HepG2 (cell line): ENCODE measurements around the gene TLE5. TPM values are rescaled to one million over a fixed set of nuclear protein-coding genes. Genes with fewer than 3 reads are reported as not detected.

Experiments
- ATAC-seq: fragments of 200-7000 bp; cut with Tn5 transposase; 3 replicates; pipeline ENCODE4 v1.9.1; 2020; ENCODE audit warnings: mild to moderate bottlenecking, moderate library complexity
- BruUV-seq: library from RNA; stranded (reverse); fragments of 400-500 nt; replicated peaks from 2 replicates; lab custom pipeline; 2021; lab: Mats Ljungman, UMichigan
- CTCF ChIA-PET: fragments of 300-600 bp; formaldehyde crosslinking; extraction: SDS; loops from one replicate; lab custom pipeline; 2021; ENCODE audit warnings: low total read pairs, inconsistent platforms, low intra/inter-chr PET ratio; lab: Yijun Ruan, JAX
- POLR2A ChIA-PET: fragments of 350-600 bp; sonication (Branson Sonifier 250); formaldehyde crosslinking; loops from one replicate; lab custom pipeline; 2020; ENCODE audit warnings: antibody characterized with exemption, inconsistent platforms; lab: Yijun Ruan, JAX
- DNase-seq: peaks from one replicate; pipeline ENCODE4 v3.0.0-alpha.2; 2015; ENCODE audit warnings: low spot score
- FAIRE-seq: peaks from 3 replicates; lab custom pipeline; 2011; peaks lifted over from hg19 to GRCh38; lab: Jason Lieb, UNC
- H2AFZ ChIP-seq: one replicate; pipeline ENCODE4 v1.6.1; 2011; ENCODE audit warnings: low read length, inconsistent platforms
- H3K27ac ChIP-seq: fragments of 300-600 bp; 3 replicates; pipeline ENCODE4 v1.8.0; 2011; ENCODE audit warnings: mixed run types, mild to moderate bottlenecking, mixed read lengths, low read length, inconsistent platforms; ENCODE audit not compliant: insufficient read depth; ENCODE audit errors: extremely low read length
- H3K27me3 ChIP-seq, 2 experiments: fragments of 200-600 bp in 1 of 2; 2 replicates in 1 of 2; 3 replicates in 1 of 2; pipeline versions ENCODE4 v1.6.0 to v1.8.0; 2011; ENCODE audit warnings: low read length in 2 of 2, mild to moderate bottlenecking in 2 of 2, moderate library complexity in 2 of 2, inconsistent platforms in 1 of 2; ENCODE audit not compliant: insufficient read depth in 2 of 2, control insufficient read depth in 1 of 2
- H3K36me3 ChIP-seq, 2 experiments: fragments of 200-600 bp in 1 of 2; replicated peaks in 1 of 2; 2 replicates in 1 of 2; 3 replicates in 1 of 2; pipeline versions ENCODE4 v1.5.1 to v1.8.0; 2011; ENCODE audit warnings: low read length in 2 of 2, inconsistent platforms in 1 of 2; ENCODE audit not compliant: insufficient read depth in 2 of 2, control insufficient read depth in 1 of 2
- H3K4me1 ChIP-seq: 2 replicates; pipeline ENCODE4 v1.5.1; 2012; ENCODE audit warnings: low read length, inconsistent platforms; ENCODE audit not compliant: insufficient read depth
- H3K4me2 ChIP-seq: 2 replicates; pipeline ENCODE4 v1.6.0; 2011; ENCODE audit warnings: low read depth, low read length, inconsistent platforms
- H3K4me3 ChIP-seq, 3 experiments: fragments of 200-600 bp in 1 of 3; sonication (generic), shearing (Covaris generic) in 1 of 3; replicated peaks in 1 of 3; 2 replicates each; pipeline ENCODE4 v1.5.1; 2011 to 2016; ENCODE audit warnings: low read length in 3 of 3, inconsistent platforms in 2 of 3, low read depth in 2 of 3, mild to moderate bottlenecking in 2 of 3, control low read depth in 1 of 3, mixed read lengths in 1 of 3; ENCODE audit not compliant: insufficient read depth in 1 of 3
- H3K79me2 ChIP-seq: one replicate; pipeline ENCODE4 v1.6.1; 2011; ENCODE audit warnings: low read length, inconsistent platforms; ENCODE audit not compliant: insufficient read depth
- H3K9ac ChIP-seq: 2 replicates; pipeline ENCODE4 v1.6.0; 2011; ENCODE audit warnings: mild to moderate bottlenecking, low read depth, low read length, inconsistent platforms; ENCODE audit not compliant: insufficient read depth
- H3K9me3 ChIP-seq: 2 replicates; pipeline ENCODE4 v1.5.1; 2012; ENCODE audit warnings: mild to moderate bottlenecking, low read length
- H4K20me1 ChIP-seq: 2 replicates; pipeline ENCODE4 v1.6.0; 2011; ENCODE audit warnings: inconsistent platforms, mild to moderate bottlenecking, low read length, moderate library complexity; ENCODE audit not compliant: insufficient read depth
- AKAP8 ChIP-seq: sonication (generic); formaldehyde crosslinking; IDR thresholded peaks from 2 replicates; pipeline ENCODE4 v1.5.1; 2020; ENCODE audit warnings: mild to moderate bottlenecking, missing genetic modification reagents
- GRHL1 ChIP-seq: sonication (generic); formaldehyde crosslinking; conservative IDR thresholded peaks from 2 replicates; pipeline ENCODE4 v1.8.0; 2022; ENCODE audit warnings: missing genetic modification reagents
- KAT2B ChIP-seq: fragments of 150-350 bp; IDR thresholded peaks from 2 replicates; pipeline ENCODE4 v1.6.1; 2014; ENCODE audit warnings: low read depth, low read length, borderline replicate concordance
- NR2F2 ChIP-seq: IDR thresholded peaks from 2 replicates; pipeline ENCODE4 v1.6.1; 2012; ENCODE audit warnings: low read depth, inconsistent platforms, borderline replicate concordance
- PCBP1 ChIP-seq: fragments of 200-400 bp; formaldehyde crosslinking; IDR thresholded peaks from 2 replicates; pipeline ENCODE4 v1.6.1; 2017; ENCODE audit warnings: mild to moderate bottlenecking, low read depth, low read length, borderline replicate concordance
- RBM39 ChIP-seq: fragments of 200-400 bp; formaldehyde crosslinking; IDR thresholded peaks from one replicate; pipeline ENCODE4 v1.6.1; 2018; ENCODE audit warnings: antibody characterized with exemption, mild to moderate bottlenecking, low read depth, low read length; ENCODE audit not compliant: poor library complexity, severe bottlenecking
- RXRA ChIP-seq: sonication (generic); formaldehyde crosslinking; IDR thresholded peaks from 2 replicates; pipeline ENCODE4 v1.5.1; 2020; ENCODE audit warnings: missing genetic modification reagents
- SALL2 ChIP-seq: sonication (generic); formaldehyde crosslinking; IDR thresholded peaks from 2 replicates; pipeline ENCODE4 v1.8.1; 2023; ENCODE audit warnings: mild to moderate bottlenecking, missing genetic modification reagents, inconsistent platforms
- XRCC5 ChIP-seq: fragments of 200-400 bp; formaldehyde crosslinking; optimal IDR thresholded peaks from 2 replicates; pipeline ENCODE3; 2017; ENCODE audit warnings: mild to moderate bottlenecking, low read length
- ZHX1 ChIP-seq: sonication (generic); formaldehyde crosslinking; IDR thresholded peaks from 2 replicates; pipeline ENCODE4 v1.8.1; 2022; ENCODE audit warnings: low read depth, mild to moderate bottlenecking, missing genetic modification reagents
- ZNF143 ChIP-seq: sonication (generic); formaldehyde crosslinking; IDR thresholded peaks from 2 replicates; pipeline ENCODE4 v1.4.0; 2020; ENCODE audit warnings: missing genetic modification reagents
- ZNF296 ChIP-seq: sonication (generic); formaldehyde crosslinking; conservative IDR thresholded peaks from 2 replicates; pipeline ENCODE4 v1.5.0; 2020; ENCODE audit warnings: mild to moderate bottlenecking, missing genetic modification reagents
- ZNF30 ChIP-seq: sonication (generic); formaldehyde crosslinking; IDR thresholded peaks from 2 replicates; pipeline ENCODE4 v1.5.0; 2020; ENCODE audit warnings: mild to moderate bottlenecking, missing genetic modification reagents
- ZNF335 ChIP-seq: sonication (generic); formaldehyde crosslinking; IDR thresholded peaks from 2 replicates; pipeline ENCODE4 v1.4.0; 2020; ENCODE audit warnings: missing genetic modification reagents
- ZNF496 ChIP-seq: sonication (generic); formaldehyde crosslinking; IDR thresholded peaks from 2 replicates; pipeline ENCODE4 v1.8.1; 2023; ENCODE audit warnings: mild to moderate bottlenecking, moderate library complexity, missing genetic modification reagents; ENCODE audit not compliant: insufficient replicate concordance
- ZNF503 ChIP-seq: sonication (generic); formaldehyde crosslinking; IDR thresholded peaks from 2 replicates; pipeline ENCODE4 v1.4.0; 2020; ENCODE audit warnings: missing genetic modification reagents
- ZNF562 ChIP-seq: sonication (generic); formaldehyde crosslinking; IDR thresholded peaks from 2 replicates; pipeline ENCODE4 v1.8.0; 2022; ENCODE audit warnings: missing genetic modification reagents, borderline replicate concordance
- ZNF672 ChIP-seq: sonication (generic); formaldehyde crosslinking; IDR thresholded peaks from 2 replicates; pipeline ENCODE4 v1.8.1; 2022; ENCODE audit warnings: missing genetic modification reagents
- WGBS: methylation state at CpG from one replicate; pipeline ENCODE4 v1.1.6; 2017; ENCODE audit warnings: low lambda C conversion rate; 5-methylcytosine and 5-hydroxymethylcytosine counted together
- in situ Hi-C: cut with HindIII; loops from 2 replicates; pipeline ENCODE4 v1.10.0; 2017; ENCODE audit warnings: low pct_unique_long_range_greater_than_20kb; ENCODE audit not compliant: extremely low pct_ligation_motif_present
- intact Hi-C: fragments of 100-400 bp; cut with micrococcal nuclease; formaldehyde crosslinking; loops from one replicate; pipeline ENCODE4 v1.10.0; 2022; ENCODE audit not compliant: unreplicated experiment
- polyA plus RNA-seq, 8 experiments: library from polyadenylated mRNA; depleted of rRNA in 3 of 8; stranded (reverse) in 7 of 8; unstranded in 1 of 8; fragments of >200 nt; fragmentation: Illumina TruSeq in 4 of 8; extraction: Trizol in 4 of 8; gene quantifications; 2 replicates each; pipeline versions ENCODE4 v1.2.1 to v1.2.3, GENCODE V29; 2011 to 2016; ENCODE audit warnings: low read depth in 4 of 8, missing spikeins in 1 of 8, mixed read lengths in 1 of 8; ENCODE audit not compliant: insufficient read depth in 1 of 8
- total RNA-seq, 5 experiments: library from RNA; depleted of rRNA; stranded (reverse); fragments of >200 nt; fragmentation: Illumina TruSeq; extraction: Trizol; gene quantifications; 2 replicates each; pipeline ENCODE4 v1.2.3, GENCODE V29; 2016; ENCODE audit warnings: low read depth in 1 of 5

Gene TLE5
- total and polyA plus RNA-seq, 2 of the 13 experiments (the other 11 are each of a cell fraction or from before 2014, with no cell fraction given): 62.8 to 189 TPM

GRCh38 chr19:3109491-3109890 lies 47.2 kb upstream of the TLE5 start:
- H3K9ac ChIP-seq: no peak overlapping the region
- no peaks in the 10 kb centered on the region for H3K9me3 ChIP-seq
- peaks cover 4 to 21% of the 10 kb centered on the region in 2 experiments; a peak in 4 of 5 replicates for H3K36me3 ChIP-seq
- ChIA-PET POLR2A (interaction anchor here (1.5 kb wide), 1 partner anchor 14 kb away, joined by 3 read pairs; no protein-coding TSS in a partner anchor), CTCF (interaction anchor here (1.5 kb wide), 1 partner anchor 33 kb away, joined by 23 read pairs; no protein-coding TSS in a partner anchor)
- no peak for TF ChIP-seq AKAP8 (CRISPR knock-in tag)
- TF ChIP-seq RXRA (CRISPR knock-in tag): no peak
- no peak for TF ChIP-seq SALL2 (CRISPR knock-in tag)
- no peak for TF ChIP-seq NR2F2
- TF ChIP-seq ZHX1 (CRISPR knock-in tag): no peak
- no peak for TF ChIP-seq ZNF503 (CRISPR knock-in tag)
- TF ChIP-seq ZNF30 (CRISPR knock-in tag): no peak
- TF ChIP-seq GRHL1 (CRISPR knock-in tag): no peak
- TF ChIP-seq ZNF335 (CRISPR knock-in tag): no peak
- no peak for TF ChIP-seq PCBP1
- TF ChIP-seq ZNF496 (CRISPR knock-in tag): no peak
- TF ChIP-seq ZNF672 (CRISPR knock-in tag): no peak
- TF ChIP-seq ZNF296 (CRISPR knock-in tag): no peak
- no peak for TF ChIP-seq KAT2B
- TF ChIP-seq ZNF562: no peak
- TF ChIP-seq ZNF143: no peak
- TF ChIP-seq XRCC5: no peak
- no peak for TF ChIP-seq RBM39
- no peak for FAIRE-seq
- WGBS: 99% methylated on average over 15 of the region's 22 CpGs
- intact Hi-C loops (no loop called here), in situ Hi-C loops (loop anchor here (5.0 kb wide), 1 partner anchor 152 kb away; no protein-coding TSS in a partner anchor)
- no peak overlapping the region for H3K4me3 ChIP-seq
- no peak overlapping the region for H3K4me2 ChIP-seq
- peaks cover 22% of the 10 kb centered on the region for H3K4me1 ChIP-seq
- H3K79me2 ChIP-seq: peaks cover 40% of the 10 kb centered on the region
- no peak overlapping the region for H2AFZ ChIP-seq
- no peak for ATAC-seq
- DNase-seq: no peak
- H3K27me3 ChIP-seq: no peaks in the 10 kb centered on the region
- peaks cover 23% of the 10 kb centered on the region; the same call in 1 of the 2 replicates for H4K20me1 ChIP-seq
- H3K27ac ChIP-seq: no peak overlapping the region
- no TSS peak for BruUV-seq
